ENCODE results near the gene CHAC2.

The CHAC2 gene

GRCh38 chr2:53777134-53777533 lies 9.5 kb downstream of the CHAC2 start:
- Histone ChIP-seq H3K9me3 (ENCODE audit: low read length) (no peaks in the 10 kb centered on the region), H3K36me3 (ENCODE audit: insufficient read depth, low read length) (peaks cover 84% of the 10 kb centered on the region), H2AFZ (ENCODE audit: low read length) (no peak overlapping the region), H3K9ac (ENCODE audit: low read length) (no peak overlapping the region), H3K27me3 (ENCODE audit: insufficient read depth, low read length) (no peaks in the 10 kb centered on the region), H4K20me1 (ENCODE audit: insufficient read depth, low read length) (no peaks in the 10 kb centered on the region), H3K4me2 (ENCODE audit: low read length) (no peak overlapping the region), H3K27ac (ENCODE audit: low read depth, low read length, poor library complexity, severe bottlenecking) (no peak overlapping the region), H3K4me1 (ENCODE audit: insufficient read depth, low read length, severe bottlenecking) (no peaks in the 10 kb centered on the region), H3K79me2 (ENCODE audit: insufficient read depth, low read length) (peaks cover 70% of the 10 kb centered on the region), H3K9me2 (ENCODE audit: low read depth, low read length) (no peaks in the 10 kb centered on the region), H3F3A (ENCODE audit: insufficient read depth, low read length) (peaks cover 7% of the 10 kb centered on the region; the same call in 1 of the 2 replicates), H3K4me3 (ENCODE audit: low read depth, low read length, poor library complexity, severe bottlenecking) (no peak overlapping the region)
- TF ChIP-seq EZH2 (IDR thresholded peaks at IDR 0.05; ENCODE audit: borderline replicate concordance, low read length) (no peak), CTCF (IDR thresholded peaks at IDR 0.05; ENCODE audit: low read length) (no peak)

- H3K4me3 ChIP-seq (ENCODE audit: low read depth, low read length, poor library complexity, severe bottlenecking): no peak overlapping the region
- no peak overlapping the region for H2AFZ ChIP-seq (ENCODE audit: low read length)
- H3K9me2 ChIP-seq (ENCODE audit: low read depth, low read length): no peaks in the 10 kb centered on the region
- peaks cover 7% of the 10 kb centered on the region; the same call in 1 of the 2 replicates for H3F3A ChIP-seq (ENCODE audit: insufficient read depth, low read length)
- H3K4me2 ChIP-seq (ENCODE audit: low read length): no peak overlapping the region
- no peaks in the 10 kb centered on the region for H4K20me1 ChIP-seq (ENCODE audit: insufficient read depth, low read length)
- H3K4me1 ChIP-seq (ENCODE audit: insufficient read depth, low read length, severe bottlenecking): peaks cover 5% of the 10 kb centered on the region
- no peaks in the 10 kb centered on the region for H3K9me3 ChIP-seq (ENCODE audit: low read length)
- no peaks in the 10 kb centered on the region for H3K27me3 ChIP-seq (ENCODE audit: insufficient read depth, low read length)
- no peak overlapping the region for H3K9ac ChIP-seq (ENCODE audit: low read length)
- no peak overlapping the region for H3K27ac ChIP-seq (ENCODE audit: low read depth, low read length, poor library complexity, severe bottlenecking)
- TF ChIP-seq EZH2 (IDR thresholded peaks at IDR 0.05; ENCODE audit: borderline replicate concordance, low read length) (no peak), CTCF (IDR thresholded peaks at IDR 0.05; ENCODE audit: low read length) (no peak)
- H3K79me2 ChIP-seq (ENCODE audit: insufficient read depth, low read length): peaks cover 78% of the 10 kb centered on the region
- peaks cover 90% of the 10 kb centered on the region for H3K36me3 ChIP-seq (ENCODE audit: insufficient read depth, low read length)
Observed at GRCh38 chr2:53778536-53779162, 11.0 kb downstream of the CHAC2 start.

- H3K36me3 ChIP-seq (ENCODE audit: insufficient read depth, low read length): peaks cover 80% of the 10 kb centered on the region
- TF ChIP-seq CTCF (IDR thresholded peaks at IDR 0.05; ENCODE audit: low read length): no peak
- no peak for TF ChIP-seq EZH2 (IDR thresholded peaks at IDR 0.05; ENCODE audit: borderline replicate concordance, low read length)
- no peak overlapping the region for H2AFZ ChIP-seq (ENCODE audit: low read length)
- peaks cover 19% of the 10 kb centered on the region for H3K4me1 ChIP-seq (ENCODE audit: insufficient read depth, low read length, severe bottlenecking)
- no peaks in the 10 kb centered on the region for H3K9me2 ChIP-seq (ENCODE audit: low read depth, low read length)
- no peak overlapping the region for H3K4me3 ChIP-seq (ENCODE audit: low read depth, low read length, poor library complexity, severe bottlenecking)
- no peaks in the 10 kb centered on the region for H3F3A ChIP-seq (ENCODE audit: insufficient read depth, low read length)
- H3K27me3 ChIP-seq (ENCODE audit: insufficient read depth, low read length): no peaks in the 10 kb centered on the region
- H3K9me3 ChIP-seq (ENCODE audit: low read length): no peaks in the 10 kb centered on the region
- no peak overlapping the region for H3K4me2 ChIP-seq (ENCODE audit: low read length)
- no peak overlapping the region for H3K9ac ChIP-seq (ENCODE audit: low read length)
- H4K20me1 ChIP-seq (ENCODE audit: insufficient read depth, low read length): no peaks in the 10 kb centered on the region
- H3K27ac ChIP-seq (ENCODE audit: low read depth, low read length, poor library complexity, severe bottlenecking): no peak overlapping the region
- H3K79me2 ChIP-seq (ENCODE audit: insufficient read depth, low read length): peaks cover 79% of the 10 kb centered on the region
Observed at GRCh38 chr2:53780056-53780455, 12.5 kb downstream of the CHAC2 start.
